ENCODE results near the gene KLF15.

KLF15 gene

GRCh38 chr3:126309861-126310655 lies 47.1 kb downstream of the KLF15 start:
- no peak overlapping the region for H3K4me3 ChIP-seq (ENCODE audit: low read length)
- DNase-seq (ENCODE audit: low read depth) = no peak
- TF ChIP-seq, protein P1, sequence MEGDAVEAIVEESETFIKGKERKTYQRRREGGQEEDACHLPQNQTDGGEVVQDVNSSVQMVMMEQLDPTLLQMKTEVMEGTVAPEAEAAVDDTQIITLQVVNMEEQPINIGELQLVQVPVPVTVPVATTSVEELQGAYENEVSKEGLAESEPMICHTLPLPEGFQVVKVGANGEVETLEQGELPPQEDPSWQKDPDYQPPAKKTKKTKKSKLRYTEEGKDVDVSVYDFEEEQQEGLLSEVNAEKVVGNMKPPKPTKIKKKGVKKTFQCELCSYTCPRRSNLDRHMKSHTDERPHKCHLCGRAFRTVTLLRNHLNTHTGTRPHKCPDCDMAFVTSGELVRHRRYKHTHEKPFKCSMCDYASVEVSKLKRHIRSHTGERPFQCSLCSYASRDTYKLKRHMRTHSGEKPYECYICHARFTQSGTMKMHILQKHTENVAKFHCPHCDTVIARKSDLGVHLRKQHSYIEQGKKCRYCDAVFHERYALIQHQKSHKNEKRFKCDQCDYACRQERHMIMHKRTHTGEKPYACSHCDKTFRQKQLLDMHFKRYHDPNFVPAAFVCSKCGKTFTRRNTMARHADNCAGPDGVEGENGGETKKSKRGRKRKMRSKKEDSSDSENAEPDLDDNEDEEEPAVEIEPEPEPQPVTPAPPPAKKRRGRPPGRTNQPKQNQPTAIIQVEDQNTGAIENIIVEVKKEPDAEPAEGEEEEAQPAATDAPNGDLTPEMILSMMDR (conservative IDR thresholded peaks at IDR 0.05; ENCODE audit: low read depth, low read length) = no peak

- DNase-seq (ENCODE audit: low read depth) = no peak
- no peak overlapping the region for H3K4me3 ChIP-seq (ENCODE audit: low read length)
- TF ChIP-seq, protein P1 (conservative IDR thresholded peaks at IDR 0.05; ENCODE audit: low read depth, low read length) = no peak
These were observed 48.0 kb downstream of the KLF15 start for GRCh38 chr3:126309165-126309564.

DNA sequence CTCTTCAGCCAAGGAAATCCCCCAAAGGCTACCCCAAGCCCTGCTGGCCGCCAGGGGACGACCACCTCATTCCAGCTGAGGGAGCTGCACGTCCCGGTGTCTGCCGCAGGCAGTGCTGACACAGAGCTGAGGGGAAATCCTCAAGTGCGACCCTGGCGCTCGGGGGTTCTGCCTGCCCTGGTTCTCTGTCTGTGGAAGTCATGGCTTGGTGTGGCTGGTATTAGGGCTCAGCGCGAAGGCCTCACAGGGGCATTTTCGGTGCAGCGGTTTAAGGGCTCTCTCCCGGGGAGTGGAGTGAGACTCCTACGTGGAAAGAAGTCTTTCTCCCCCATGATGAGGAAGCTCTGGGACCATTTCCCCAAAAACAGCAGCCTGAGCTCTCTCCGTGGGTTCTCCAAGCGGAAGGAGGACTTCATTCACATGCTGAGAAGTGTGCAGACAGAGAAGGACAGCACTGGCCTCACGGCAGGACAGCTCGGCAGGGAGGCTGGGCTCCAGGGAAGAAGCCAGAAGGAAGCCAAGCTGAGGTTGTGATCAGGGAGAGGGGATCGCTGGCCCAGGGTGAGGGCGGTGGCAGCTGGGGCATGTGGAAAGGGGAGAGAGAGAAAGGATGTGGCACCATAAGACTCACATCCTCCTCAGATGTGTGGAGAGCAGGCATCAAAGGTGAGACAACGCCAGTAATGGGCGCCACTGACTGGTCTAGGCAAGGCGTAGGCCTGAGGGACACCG lies 48.6 kb downstream of the KLF15 start:
- DNase-seq (ENCODE audit: low read depth) = no peak
- H3K4me3 ChIP-seq (ENCODE audit: low read length) = no peak overlapping the region
- TF ChIP-seq, protein P1 (conservative IDR thresholded peaks at IDR 0.05; ENCODE audit: low read depth, low read length) = no peak

DNA sequence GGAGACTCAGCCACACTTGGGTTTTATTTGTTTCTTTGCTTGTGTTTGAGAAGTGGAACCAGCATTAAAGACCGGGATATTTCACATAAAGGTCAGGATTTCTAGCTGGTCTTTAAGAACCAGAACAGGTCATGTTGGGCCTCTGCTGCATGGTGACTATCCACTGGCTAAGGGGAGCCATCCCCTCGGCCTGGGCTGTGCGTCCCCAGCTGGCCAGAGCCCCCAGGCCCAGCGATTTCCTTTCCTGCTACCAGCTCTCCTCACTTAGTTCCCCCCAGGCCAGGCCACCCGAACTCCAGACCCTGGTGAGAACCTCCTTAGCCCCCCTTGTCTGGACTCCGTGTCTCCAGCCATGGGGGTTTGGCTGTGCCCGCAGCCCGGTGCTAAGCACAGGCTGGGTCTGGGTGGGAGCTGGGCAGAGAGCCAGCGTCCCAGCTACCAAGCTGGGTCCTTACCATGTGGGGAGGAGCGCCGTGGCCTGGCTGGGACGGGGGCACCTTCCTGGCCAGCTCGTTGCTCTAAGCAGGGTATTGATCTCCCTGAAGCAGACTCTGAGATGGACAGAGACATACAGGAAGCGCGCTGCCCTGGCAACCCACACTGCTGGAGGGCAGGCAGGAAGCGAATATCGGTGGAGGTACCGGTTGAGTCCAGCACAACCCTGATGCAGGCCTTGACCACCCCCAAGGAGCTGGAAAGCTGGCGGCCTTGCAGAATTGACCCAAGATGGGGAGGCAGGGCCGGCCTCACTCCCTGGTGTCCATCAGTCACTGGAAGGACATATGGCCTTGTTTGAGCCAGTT lies 49.4 kb downstream of the KLF15 start:
- TF ChIP-seq, protein P1 (conservative IDR thresholded peaks at IDR 0.05; ENCODE audit: low read depth, low read length) = no peak
- DNase-seq (ENCODE audit: low read depth) = no peak
- no peak overlapping the region for H3K4me3 ChIP-seq (ENCODE audit: low read length)

DNA sequence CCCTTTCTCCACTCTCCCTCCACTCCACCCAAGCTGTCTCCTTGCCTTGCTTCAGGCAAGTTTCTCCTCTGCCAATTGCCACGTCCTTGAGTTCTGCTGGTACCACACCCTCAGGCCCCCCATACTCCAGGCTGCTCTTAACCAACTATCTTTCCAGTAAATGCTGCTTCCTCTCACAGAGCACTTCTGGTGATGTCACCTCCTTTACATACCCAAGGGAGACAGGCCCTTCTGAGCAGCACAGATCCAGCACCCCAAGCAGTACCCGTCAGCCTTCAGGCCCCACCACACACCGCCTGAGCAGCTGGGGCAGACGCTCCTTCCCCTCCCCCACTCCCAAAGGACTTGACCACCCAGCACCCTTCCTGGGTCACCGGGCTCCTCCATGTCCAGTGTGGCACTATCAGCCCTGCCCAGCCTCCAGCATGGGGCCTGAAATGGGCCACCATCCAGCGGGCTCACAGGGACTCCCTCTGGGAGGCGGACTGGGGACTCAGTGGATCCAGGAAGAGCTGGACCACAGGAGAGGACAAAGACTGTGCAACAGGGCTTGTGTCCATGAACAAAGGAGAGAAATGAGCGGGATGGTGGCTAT lies 50.2 kb downstream of the KLF15 start:
- TF ChIP-seq, protein P1 (conservative IDR thresholded peaks at IDR 0.05; ENCODE audit: low read depth, low read length) = no peak
- DNase-seq (ENCODE audit: low read depth) = no peak
- no peak overlapping the region for H3K4me3 ChIP-seq (ENCODE audit: low read length)

GRCh38 chr3:126306397-126306796 lies 50.8 kb downstream of the KLF15 start:
- TF ChIP-seq, protein P1 (conservative IDR thresholded peaks at IDR 0.05; ENCODE audit: low read depth, low read length) = no peak
- H3K4me3 ChIP-seq (ENCODE audit: low read length) = no peak overlapping the region
- DNase-seq (ENCODE audit: low read depth) = no peak
